ENCODE measurements around the gene LAMA1. TPM values are rescaled to one million over a fixed set of nuclear protein-coding genes. Genes with fewer than 3 reads are reported as not detected.

LAMA1 gene
- total and polyA plus RNA-seq, 2 of the 8 experiments (the other 6 are each of a cell fraction or from before 2014, with no cell fraction given) = 30.4 to 48.7 TPM

GRCh38 chr18:6927153-6927552 is 190.4 kb downstream of the LAMA1 start:
- no peak for FAIRE-seq
- H3K56ac ChIP-seq (replicated peaks; ENCODE audit: insufficient read length, low read depth, low read length) = no peak overlapping the region
- H3K23ac ChIP-seq (ENCODE audit: insufficient read length) = no peak overlapping the region
- ChIA-PET CTCF (ENCODE audit: partially characterized antibody) (interaction anchor here (0.6 to 1.4 kb wide), 5 partner anchors 42 to 947 kb away, joined by 3 to 5 read pairs (median 4); no protein-coding TSS in a partner anchor), POLR2A (ENCODE audit: partially characterized antibody) (no interaction called here)
- no peak overlapping the region for H3K4me3 ChIP-seq (ENCODE audit: extremely low read depth in 1 of 4, insufficient read depth in 2 of 4, low read depth in 3 of 4, low read length in 4 of 4)
- no peak overlapping the region for H3K9ac ChIP-seq (replicated peaks in 1 of 4; ENCODE audit: extremely low read depth in 1 of 4, low read depth in 3 of 4, low read length in 3 of 4)
- H3K27me3 ChIP-seq (replicated peaks in 1 of 4; ENCODE audit: control insufficient read depth in 3 of 4, extremely low read depth in 1 of 4, insufficient read depth in 3 of 4, low read length in 3 of 4) = no peaks in the 10 kb centered on the region
- H2BK12ac ChIP-seq (ENCODE audit: low read depth, low read length) = no peak overlapping the region
- H4K5ac ChIP-seq (ENCODE audit: insufficient read length, low read depth, low read length) = no peak overlapping the region
- no peak overlapping the region for H3K14ac ChIP-seq (ENCODE audit: insufficient read length)
- H3K27ac ChIP-seq (ENCODE audit: low read depth, low read length) = no peak overlapping the region
- H3K4me1 ChIP-seq (replicated peaks in 1 of 4; ENCODE audit: control insufficient read depth in 3 of 4, insufficient read depth in 4 of 4, low read length in 3 of 4) = no peaks in the 10 kb centered on the region; a peak in 1 of 7 replicates
- no peaks in the 10 kb centered on the region for H3K36me3 ChIP-seq (ENCODE audit: control insufficient read depth in 2 of 4, insufficient read depth in 4 of 4, low read length in 3 of 4)
- H3K18ac ChIP-seq (ENCODE audit: extremely low read depth, low read length) = no peak overlapping the region
- H4K91ac ChIP-seq (replicated peaks; ENCODE audit: insufficient read length, low read length) = no peak overlapping the region
- H2BK20ac ChIP-seq (ENCODE audit: low read length) = no peak overlapping the region
- no peak overlapping the region for H2BK5ac ChIP-seq (ENCODE audit: low read depth, low read length)
- H2BK15ac ChIP-seq (ENCODE audit: low read length) = no peak overlapping the region
- no peaks in the 10 kb centered on the region for H3K79me1 ChIP-seq (ENCODE audit: low read depth, low read length)
- WGBS, 2 experiments (ENCODE audit: extremely low coverage in 1 of 2, insufficient coverage in 1 of 2, insufficient read length in 1 of 2, insufficient replicate concordance in 2 of 2, low coverage in 1 of 2, low lambda C conversion rate in 2 of 2, missing lambda C conversion rate in 1 of 2) = 87% methylated on average over 2 of the region's 2 CpGs; no CpG with 5 or more reads in 1 of the 2 experiments
- H3K9me3 ChIP-seq (ENCODE audit: insufficient read depth in 2 of 2, low read depth in 1 of 2, low read length in 1 of 2) = no peaks in the 10 kb centered on the region
- H3K4me2 ChIP-seq (ENCODE audit: insufficient read depth in 1 of 2, low read depth in 2 of 2, low read length in 2 of 2) = no peak overlapping the region
- no peak overlapping the region for H4K8ac ChIP-seq (ENCODE audit: extremely low read depth, insufficient read depth, low read length)
- no peak overlapping the region for H3K4ac ChIP-seq (replicated peaks; ENCODE audit: insufficient read length, low read depth, low read length)
- H2AFZ ChIP-seq (ENCODE audit: low read length) = no peak overlapping the region
- H2BK120ac ChIP-seq (replicated peaks; ENCODE audit: low read depth, low read length) = no peak overlapping the region
- no peaks in the 10 kb centered on the region for H3K23me2 ChIP-seq (ENCODE audit: low read depth, low read length)
- no peak overlapping the region for H2AK5ac ChIP-seq (ENCODE audit: low read depth, low read length)
- TF ChIP-seq NANOG (IDR thresholded peaks at IDR 0.05; ENCODE audit: insufficient read depth, low read depth, low read length, poor library complexity, severe bottlenecking) (no peak), HDAC2 (IDR thresholded peaks at IDR 0.05; ENCODE audit: borderline replicate concordance in 1 of 2, low read depth in 2 of 2, low read length in 2 of 2) (no peak), SAP30 (IDR thresholded peaks at IDR 0.05; ENCODE audit: insufficient read depth, insufficient replicate concordance, low read length) (no peak), CREB1 (IDR thresholded peaks at IDR 0.05) (no peak), RNF2 (IDR thresholded peaks at IDR 0.05; ENCODE audit: borderline replicate concordance, low read depth, low read length, missing control alignments, poor library complexity, severe bottlenecking) (no peak)
- DNase-seq (ENCODE audit: low read depth in 1 of 2, low spot score in 2 of 2) = no peak
- no peaks in the 10 kb centered on the region for H3K79me2 ChIP-seq (ENCODE audit: control insufficient read depth in 1 of 2, insufficient read depth in 2 of 2, low read length in 2 of 2)
- H4K20me1 ChIP-seq (replicated peaks in 1 of 2; ENCODE audit: control insufficient read depth in 1 of 2, insufficient read depth in 2 of 2, low read length in 2 of 2) = no peaks in the 10 kb centered on the region

Measured in H1 (cell line).